ENCODE results near the gene TSPAN5.

TSPAN5 gene

GRCh38 chr4:98514741-98515469 is 143.5 kb downstream of the TSPAN5 start:
- no peak for DNase-seq

- DNase-seq = no peak
Measured at GRCh38 chr4:98512918-98513317, 145.5 kb downstream of the TSPAN5 start.

GRCh38 chr4:98510757-98511517 is 147.5 kb downstream of the TSPAN5 start:
- no peak for DNase-seq

- DNase-seq = no peak
Measured at GRCh38 chr4:98510340-98510739, 148.1 kb downstream of the TSPAN5 start.

- no peak for DNase-seq
Measured at GRCh38 chr4:98509721-98510120, 148.7 kb downstream of the TSPAN5 start.

GRCh38 chr4:98508829-98509598 is 149.4 kb downstream of the TSPAN5 start:
- peak; percentile 22 for DNase-seq

- no peak for DNase-seq
Measured at GRCh38 chr4:98508248-98508647, 150.2 kb downstream of the TSPAN5 start.

GRCh38 chr4:98507299-98507698 is 151.1 kb downstream of the TSPAN5 start:
- no peak for DNase-seq

- DNase-seq = no peak
Measured at GRCh38 chr4:98506462-98507132, 151.8 kb downstream of the TSPAN5 start.

- no peak for DNase-seq
Measured at GRCh38 chr4:98505992-98506391, 152.4 kb downstream of the TSPAN5 start.

GRCh38 chr4:98504091-98504490 is 154.3 kb downstream of the TSPAN5 start:
- DNase-seq = no peak

GRCh38 chr4:98503676-98504075 is 154.7 kb downstream of the TSPAN5 start:
- no peak for DNase-seq

GRCh38 chr4:98502624-98503023 is 155.8 kb downstream of the TSPAN5 start:
- DNase-seq = no peak

- DNase-seq = no peak
Measured at GRCh38 chr4:98502031-98502430, 156.4 kb downstream of the TSPAN5 start.

- DNase-seq = no peak
Measured at GRCh38 chr4:98501383-98501782, 157.0 kb downstream of the TSPAN5 start.

- no peak for DNase-seq
Measured at GRCh38 chr4:98498774-98499173, 159.6 kb downstream of the TSPAN5 start.

GRCh38 chr4:98496152-98496845 is 162.1 kb downstream of the TSPAN5 start:
- DNase-seq = no peak

GRCh38 chr4:98493296-98493695 is 165.1 kb downstream of the TSPAN5 start:
- no peak for DNase-seq

GRCh38 chr4:98491899-98492559 is 166.4 kb downstream of the TSPAN5 start:
- no peak for DNase-seq

- no peak for DNase-seq
Measured at GRCh38 chr4:98490251-98490650, 168.2 kb downstream of the TSPAN5 start.

- DNase-seq = no peak
Measured at GRCh38 chr4:98485816-98486345, 172.5 kb downstream of the TSPAN5 start.

- no peak for DNase-seq
Measured at GRCh38 chr4:98484031-98484430, 174.4 kb downstream of the TSPAN5 start.
